HepG2 (cell line): ENCODE data around the gene ACTN4. TPM values are rescaled to one million over a fixed set of nuclear protein-coding genes. Genes with fewer than 3 reads are reported as not detected.

Source experiments
- ARID3A ChIP-seq: IDR thresholded peaks from 2 replicates; pipeline ENCODE4 v1.6.1; 2012; ENCODE audit warnings: low read depth, low read length, improper control_type of control experiment
- ARID5B ChIP-seq: IDR thresholded peaks from 2 replicates; pipeline ENCODE4 v1.4.0; 2020; ENCODE audit warnings: mild to moderate bottlenecking, missing genetic modification reagents
- ATF2 ChIP-seq: sonication (generic); formaldehyde crosslinking; IDR thresholded peaks from 2 replicates; pipeline ENCODE4 v1.4.0; 2020; ENCODE audit warnings: missing genetic modification reagents
- BCL6 ChIP-seq: IDR thresholded peaks from 2 replicates; pipeline ENCODE4 v1.6.1; 2016; ENCODE audit warnings: missing genetic modification reagents, missing compliant biosample characterization
- GFI1 ChIP-seq: sonication (generic); formaldehyde crosslinking; IDR thresholded peaks from 2 replicates; pipeline ENCODE4 v1.5.0; 2020; ENCODE audit warnings: missing genetic modification reagents, mild to moderate bottlenecking, borderline replicate concordance
- IKZF5 ChIP-seq: IDR thresholded peaks from 2 replicates; pipeline ENCODE4 v1.6.1; 2018; ENCODE audit warnings: missing genetic modification reagents, mild to moderate bottlenecking, missing compliant biosample characterization
- MYPOP ChIP-seq: sonication (generic); formaldehyde crosslinking; IDR thresholded peaks from 2 replicates; pipeline ENCODE4 v1.8.1; 2023; ENCODE audit warnings: mild to moderate bottlenecking, moderate library complexity, missing genetic modification reagents
- TFAP4 ChIP-seq: sonication (generic); IDR thresholded peaks from 2 replicates; pipeline ENCODE4 v1.6.1; 2016; ENCODE audit warnings: low read depth, borderline replicate concordance
- ZNF687 ChIP-seq: sonication (generic); formaldehyde crosslinking; IDR thresholded peaks from 2 replicates; pipeline ENCODE4 v1.5.1; 2020; ENCODE audit warnings: mild to moderate bottlenecking, missing genetic modification reagents, moderate library complexity
- ZNF800 ChIP-seq: sonication (generic); formaldehyde crosslinking; IDR thresholded peaks from 2 replicates; pipeline ENCODE4 v1.4.0; 2020; ENCODE audit warnings: missing genetic modification reagents
- polyA plus RNA-seq, 8 experiments: library from polyadenylated mRNA; depleted of rRNA in 3 of 8; stranded (reverse) in 7 of 8; unstranded in 1 of 8; fragments of >200 nt; fragmentation: Illumina TruSeq in 4 of 8; extraction: Trizol in 4 of 8; gene quantifications; 2 replicates each; pipeline versions ENCODE4 v1.2.1 to v1.2.3, GENCODE V29; 2011 to 2016; ENCODE audit warnings: low read depth in 4 of 8, missing spikeins in 1 of 8, mixed read lengths in 1 of 8; ENCODE audit not compliant: insufficient read depth in 1 of 8
- total RNA-seq, 5 experiments: library from RNA; depleted of rRNA; stranded (reverse); fragments of >200 nt; fragmentation: Illumina TruSeq; extraction: Trizol; gene quantifications; 2 replicates each; pipeline ENCODE4 v1.2.3, GENCODE V29; 2016; ENCODE audit warnings: low read depth in 1 of 5

The ACTN4 gene
- total and polyA plus RNA-seq, 2 of the 13 experiments (the other 11 are each of a cell fraction or from before 2014, with no cell fraction given): 171 to 192 TPM

GRCh38 chr19:38653028-38653571 lies 5.7 kb downstream of the ACTN4 start (continued):
- TF ChIP-seq ZNF800 (CRISPR knock-in tag): no peak
- peak; percentile 91 for TF ChIP-seq GFI1 (CRISPR knock-in tag)
- peak; percentile 29; the same call in 1 of the 2 replicates for TF ChIP-seq ZNF687
- TF ChIP-seq IKZF5 (CRISPR knock-in tag): 0 out of 2 replicates have a peak, but pooled peaks have one; percentile 24
- peak; percentile 69; the same call in 1 of the 2 replicates for TF ChIP-seq BCL6 (CRISPR knock-in tag)
- 0 out of 2 replicates have a peak, but pooled peaks have one; percentile 31 for TF ChIP-seq ATF2 (CRISPR knock-in tag)
- TF ChIP-seq TFAP4: peak; percentile 82
- TF ChIP-seq MYPOP: no peak
- TF ChIP-seq ARID5B (CRISPR knock-in tag): peak; percentile 71
- 0 out of 2 replicates have a peak, but pooled peaks have one; percentile 12 for TF ChIP-seq ARID3A
